COLO829 (cell line): ENCODE data around the gene PLBD2.

Source experiments
- DNase-seq: peaks from one replicate; pipeline ENCODE4 v3.0.0; 2012; ENCODE audit warnings: low spot score

PLBD2 gene

GRCh38 chr12:113416091-113416754, 57.8 kb downstream of the PLBD2 start:
- no peak for DNase-seq

GRCh38 chr12:113418213-113418879, 60.0 kb downstream of the PLBD2 start:
- no peak for DNase-seq

GRCh38 chr12:113420996-113421595, 62.7 kb downstream of the PLBD2 start:
- DNase-seq, result no peak

- DNase-seq, result peak; percentile 77
Measured at GRCh38 chr12:113422030-113422885, 63.9 kb downstream of the PLBD2 start, which contains the start of gene SDSL. TSS of gene SDSL (plus strand) at chr12:113422380. CDS start at chr12:113427983, 5,603 bp downstream.

GRCh38 chr12:113422886-113423669, 64.7 kb downstream of the PLBD2 start:
- no peak for DNase-seq

GRCh38 chr12:113424456-113424855, 66.1 kb downstream of the PLBD2 start:
- no peak for DNase-seq

- DNase-seq, result peak; percentile 32
Measured at GRCh38 chr12:113424915-113425823, 66.8 kb downstream of the PLBD2 start.

- DNase-seq, result no peak
Measured at GRCh38 chr12:113425960-113426453, 67.6 kb downstream of the PLBD2 start.

- DNase-seq, result no peak
Measured at GRCh38 chr12:113427882-113428281, 69.5 kb downstream of the PLBD2 start.

GRCh38 chr12:113428482-113428881, 70.1 kb downstream of the PLBD2 start:
- no peak for DNase-seq

GRCh38 chr12:113432986-113433385, 74.6 kb downstream of the PLBD2 start:
- DNase-seq, result no peak

- no peak for DNase-seq
Measured at GRCh38 chr12:113435367-113435766, 77.0 kb downstream of the PLBD2 start.

- no peak for DNase-seq
Measured at GRCh38 chr12:113436586-113436985, 78.2 kb downstream of the PLBD2 start.

- DNase-seq, result no peak
Measured at GRCh38 chr12:113436993-113437728, 78.8 kb downstream of the PLBD2 start.

GRCh38 chr12:113437729-113438100, 79.3 kb downstream of the PLBD2 start:
- no peak for DNase-seq

- no peak for DNase-seq
Measured at GRCh38 chr12:113438523-113439300, 80.3 kb downstream of the PLBD2 start.

- no peak for DNase-seq
Measured at GRCh38 chr12:113439301-113439597, 80.9 kb downstream of the PLBD2 start.

GRCh38 chr12:113439606-113440030, 81.2 kb downstream of the PLBD2 start:
- DNase-seq, result peak; percentile 43

GRCh38 chr12:113440336-113440735, 81.9 kb downstream of the PLBD2 start:
- DNase-seq, result no peak
